HCT116 (cell line): ENCODE results near the gene NEK1. TPM values are rescaled to one million over a fixed set of nuclear protein-coding genes. Genes with fewer than 3 reads are reported as not detected.

ENCODE experiments used
- EGR1 ChIP-seq: IDR thresholded peaks from 2 replicates; pipeline ENCODE4 v1.6.1; 2012; ENCODE audit warnings: low read depth
- total RNA-seq: library from RNA; stranded (reverse); gene quantifications from one replicate; pipeline ENCODE4 v1.2.1, GENCODE V29; 2021; ENCODE audit not compliant: unreplicated experiment

NEK1 gene
- total RNA-seq, 1 experiment from 2014 or later = 13.3 TPM

DNA sequence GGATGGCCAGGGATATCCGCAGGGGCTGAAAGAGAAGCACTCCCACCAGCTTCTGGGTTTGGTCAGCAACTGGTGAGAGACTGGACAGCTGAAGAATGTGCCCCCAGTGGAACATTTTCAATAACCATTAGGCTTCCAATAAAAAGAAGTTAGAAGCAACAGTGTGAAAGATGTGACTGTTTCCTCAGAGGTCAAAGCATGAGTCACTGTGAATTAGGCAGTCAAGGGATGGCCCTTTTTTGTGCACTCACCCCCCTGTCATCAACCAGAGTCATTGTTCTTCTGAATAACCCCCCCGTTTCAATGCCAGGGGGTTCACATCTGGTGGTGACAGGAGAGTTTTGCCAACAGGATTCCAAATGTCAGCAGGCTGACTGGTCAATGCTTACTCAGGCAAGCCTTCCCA is 267.1 kb downstream of the NEK1 start (continued):
- TF ChIP-seq EGR1 = no peak
- TF ChIP-seq, all 23 proteins: peak for 8

Other genes starting within 250 kb of the NEK1 start
- 60.4 TPM for gene CLCN3, start 8.0 kb upstream of the NEK1 start, total RNA-seq
- gene HPF1, start 145.4 kb upstream of the NEK1 start, total RNA-seq = 32.6 TPM